ENCODE measurements around the gene KIRREL1.
"Not testable (repeated sequence)": the region's sequence is repeated elsewhere in the genome, so short reads cannot be mapped to it uniquely, and the experiment has no call there.

KIRREL1 gene

DNA sequence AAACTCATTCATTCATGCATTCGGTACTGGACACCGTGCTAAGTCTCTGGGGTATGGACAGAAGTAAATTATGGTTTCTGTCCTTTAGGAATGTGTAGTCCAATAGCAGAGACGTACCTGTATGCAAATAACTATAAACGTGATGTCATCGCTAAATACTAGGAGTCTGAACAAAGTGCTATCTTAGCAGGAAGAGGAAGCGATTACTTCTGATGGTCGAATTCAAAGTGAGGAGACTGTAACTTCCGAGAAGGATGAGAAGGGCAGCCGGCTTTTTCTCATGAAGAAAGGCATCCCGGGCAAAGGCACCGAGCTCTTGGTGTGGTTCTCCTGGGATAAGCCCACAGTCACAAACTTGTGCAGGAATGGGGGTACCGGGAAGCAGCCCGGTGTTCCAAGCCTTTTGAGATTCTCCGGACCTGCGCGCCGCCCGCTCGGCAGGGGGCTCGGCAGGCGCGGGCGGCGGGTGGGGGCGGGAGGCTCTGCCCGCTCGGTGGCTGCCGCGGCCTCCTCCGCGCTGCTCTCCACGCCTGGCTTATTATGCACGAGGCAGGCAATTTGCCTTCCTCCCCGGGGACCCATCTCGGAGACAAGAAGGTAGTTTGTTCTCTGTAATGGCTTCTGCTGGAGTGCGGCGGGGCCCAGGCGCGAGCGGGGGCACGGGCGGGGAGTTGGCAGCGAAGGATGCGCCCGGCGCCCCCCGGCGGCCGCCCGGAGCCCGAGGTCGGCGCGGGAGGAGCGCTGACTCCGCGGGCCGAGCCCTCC lies 119.7 kb downstream of the KIRREL1 start:
- DNase-seq = no peak

DNA sequence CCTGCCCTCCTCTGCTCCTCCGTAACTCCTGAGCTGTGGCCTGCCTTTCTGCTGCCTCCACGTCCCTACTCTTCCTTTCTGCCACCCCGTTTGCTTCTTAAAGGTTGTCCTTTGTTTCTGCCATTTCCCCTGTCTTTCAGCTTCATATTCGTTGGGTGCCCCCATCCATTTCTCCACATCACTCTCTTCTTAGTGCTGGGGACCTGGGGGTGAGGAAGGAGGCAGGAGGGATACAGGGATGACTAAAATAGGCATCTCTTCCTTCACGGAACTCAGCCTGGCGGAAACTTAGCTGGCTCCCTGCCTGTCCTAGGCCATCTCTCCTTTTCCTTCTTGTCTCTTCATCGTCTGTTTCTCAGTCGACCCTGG lies 120.3 kb downstream of the KIRREL1 start:
- DNase-seq = no peak

DNA sequence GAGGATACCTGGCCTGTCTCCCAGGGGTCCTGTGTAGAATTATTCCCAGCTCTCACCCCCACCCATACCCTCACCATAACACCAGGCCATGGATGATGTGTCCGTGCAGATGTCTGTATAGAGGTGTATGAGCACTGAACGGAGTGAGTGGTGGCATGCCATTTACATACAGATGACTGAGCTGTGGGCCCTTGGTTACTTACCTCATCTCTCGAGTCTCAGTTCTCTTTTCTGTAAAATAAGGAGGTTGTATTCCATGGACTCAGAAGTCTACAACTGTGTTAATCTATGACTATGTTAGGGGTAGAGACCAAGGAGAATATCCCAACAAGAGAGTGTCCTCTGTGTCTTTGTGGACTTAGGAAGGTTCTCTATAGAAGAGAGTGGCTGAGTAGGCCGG lies 121.7 kb downstream of the KIRREL1 start:
- no peak for DNase-seq

DNA sequence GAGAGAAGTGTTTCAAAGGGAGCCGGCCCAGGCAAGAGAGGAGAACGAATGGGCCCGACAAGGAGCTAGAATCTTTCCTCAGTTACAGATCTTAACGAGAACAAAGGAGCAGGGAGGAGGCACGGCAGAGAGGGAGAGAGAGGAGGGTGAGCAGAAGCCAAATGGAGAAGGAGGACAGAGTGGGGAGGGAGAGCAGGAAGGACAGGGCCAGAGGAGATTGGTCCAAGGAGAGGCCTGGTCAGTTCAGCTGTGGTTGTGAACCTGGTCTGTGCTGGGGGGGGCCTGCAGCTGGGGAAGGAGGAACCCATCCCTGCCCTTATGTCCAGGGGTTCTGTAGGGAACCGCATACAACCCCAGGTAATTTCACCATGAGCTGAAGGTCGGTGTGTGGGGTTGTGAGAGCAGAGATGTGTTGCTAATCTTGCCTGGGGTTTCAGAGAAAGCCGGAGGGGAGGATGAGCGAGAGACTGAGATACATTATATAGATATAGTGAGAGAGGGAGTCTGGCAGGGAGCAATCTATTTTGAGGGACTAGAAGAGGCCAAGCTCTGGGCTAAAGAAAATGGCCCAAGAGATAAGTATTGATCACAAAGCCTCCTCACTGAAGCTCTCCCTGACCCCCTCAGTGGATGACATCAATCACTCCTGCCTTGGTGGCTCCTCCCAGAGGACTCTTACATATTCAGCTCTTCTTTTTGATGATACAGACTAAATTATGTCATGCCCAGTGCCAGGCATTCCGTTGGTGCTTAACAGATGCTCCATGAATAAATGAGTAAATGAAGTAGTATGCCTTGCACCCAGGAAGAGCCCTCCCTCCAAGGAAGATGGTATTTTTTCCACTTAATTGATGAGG lies 123.1 kb downstream of the KIRREL1 start:
- no peak for DNase-seq

DNA sequence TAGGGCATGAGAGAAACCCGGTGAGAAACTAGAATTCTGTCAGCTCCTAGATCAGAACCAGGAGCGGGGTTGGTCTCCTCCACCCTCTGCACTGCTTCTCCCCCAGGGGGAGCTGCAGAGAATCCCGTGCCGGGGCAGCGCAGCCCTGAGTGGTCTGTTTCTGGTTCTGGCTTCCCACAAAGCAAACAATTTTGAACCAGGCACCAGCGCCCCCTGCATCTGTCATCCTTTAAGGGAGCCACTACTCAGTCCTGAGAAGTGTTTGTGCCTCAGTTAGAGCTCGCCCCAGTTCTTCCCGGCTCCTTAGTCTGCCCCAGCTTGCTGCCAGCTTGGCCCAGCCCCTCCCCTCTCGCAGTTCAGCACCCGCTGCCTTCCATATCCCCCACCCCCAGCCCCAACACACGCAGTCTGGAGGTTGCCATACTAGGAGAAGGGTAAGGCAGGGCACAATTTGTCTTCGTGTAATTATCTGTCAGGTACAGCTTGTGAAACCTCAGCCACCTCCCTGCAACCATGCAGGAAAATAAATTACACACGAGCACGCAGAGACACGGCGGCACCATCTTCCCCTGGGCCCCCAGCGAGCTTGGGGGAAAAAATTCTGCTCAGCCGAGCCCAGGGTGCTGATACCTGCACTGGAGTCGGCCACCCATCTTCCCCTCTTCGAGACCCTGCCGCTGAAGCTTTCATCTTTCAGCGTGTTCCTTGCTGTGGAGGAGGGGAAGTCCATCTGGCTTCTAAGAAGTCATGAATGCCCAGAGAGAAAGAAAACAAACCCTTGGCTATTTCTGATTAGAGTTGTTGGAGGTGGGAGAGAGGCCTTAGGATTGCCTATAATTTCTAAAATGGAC lies 124.6 kb downstream of the KIRREL1 start:
- no peak for DNase-seq

DNA sequence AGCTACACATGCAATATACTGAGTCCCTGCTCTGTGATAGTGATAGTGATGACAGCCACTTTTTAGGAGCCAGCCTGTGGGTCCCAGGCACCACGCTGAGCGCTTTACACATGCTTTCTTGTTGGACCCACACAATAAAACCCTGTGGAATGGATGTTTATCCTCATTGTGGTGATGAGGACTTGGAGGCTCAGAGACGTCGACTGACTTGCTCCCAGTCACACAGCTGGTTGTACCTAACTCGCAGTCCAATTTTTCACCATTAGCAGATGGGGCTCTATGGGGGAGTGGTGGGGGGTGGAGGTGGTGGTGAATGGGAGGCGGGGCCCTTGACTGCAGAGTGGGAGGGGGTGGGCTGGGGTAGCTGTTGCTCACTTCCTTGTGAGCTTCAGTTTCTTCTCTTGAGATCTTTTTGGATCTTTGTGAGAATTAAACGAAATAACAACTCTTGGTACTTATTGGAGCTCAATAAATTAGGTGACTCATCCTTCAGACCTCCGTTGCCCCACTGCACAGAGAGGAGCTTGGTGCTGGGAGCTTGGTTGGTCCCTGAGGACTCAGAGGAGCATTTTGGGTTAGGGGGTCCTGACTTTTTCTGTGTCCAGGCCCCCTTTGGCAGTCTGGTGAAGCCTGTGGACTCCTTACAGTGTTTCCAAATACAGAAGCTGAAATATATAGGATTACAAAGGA lies 125.4 kb downstream of the KIRREL1 start:
- DNase-seq = no peak

DNA sequence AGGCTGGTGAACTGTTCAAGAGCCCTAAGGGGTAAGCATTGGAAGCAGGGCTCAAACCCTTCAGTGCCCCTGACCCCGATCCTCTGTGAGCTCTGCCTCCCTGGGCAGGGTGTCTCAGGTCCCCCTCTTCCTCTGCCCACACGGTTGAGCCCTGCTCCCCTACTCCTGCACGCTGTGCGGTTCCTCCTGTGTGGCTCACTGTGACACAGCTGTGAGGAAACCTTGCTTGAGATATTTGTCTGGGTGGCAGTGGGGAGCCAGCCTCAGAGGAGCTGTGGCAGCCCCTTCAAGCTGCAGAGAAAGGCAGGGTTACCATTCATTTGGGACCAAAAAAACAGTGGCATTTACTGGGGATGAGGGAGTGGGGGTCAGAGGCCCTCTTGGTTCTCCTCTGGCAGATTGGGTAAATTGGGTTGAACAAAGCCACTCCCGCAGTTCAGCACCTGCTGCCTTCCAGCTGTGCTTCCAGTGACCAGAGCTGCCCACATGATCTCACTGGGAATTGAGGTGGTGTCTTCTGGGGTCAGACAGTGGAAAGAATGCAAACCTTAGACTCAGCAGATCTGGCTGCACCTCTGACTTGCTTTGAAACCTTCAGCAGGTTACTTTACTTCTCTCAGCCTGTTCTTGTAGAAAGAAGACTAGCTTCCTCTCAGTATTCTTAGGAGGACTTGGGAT lies 126.7 kb downstream of the KIRREL1 start:
- DNase-seq = no peak

DNA sequence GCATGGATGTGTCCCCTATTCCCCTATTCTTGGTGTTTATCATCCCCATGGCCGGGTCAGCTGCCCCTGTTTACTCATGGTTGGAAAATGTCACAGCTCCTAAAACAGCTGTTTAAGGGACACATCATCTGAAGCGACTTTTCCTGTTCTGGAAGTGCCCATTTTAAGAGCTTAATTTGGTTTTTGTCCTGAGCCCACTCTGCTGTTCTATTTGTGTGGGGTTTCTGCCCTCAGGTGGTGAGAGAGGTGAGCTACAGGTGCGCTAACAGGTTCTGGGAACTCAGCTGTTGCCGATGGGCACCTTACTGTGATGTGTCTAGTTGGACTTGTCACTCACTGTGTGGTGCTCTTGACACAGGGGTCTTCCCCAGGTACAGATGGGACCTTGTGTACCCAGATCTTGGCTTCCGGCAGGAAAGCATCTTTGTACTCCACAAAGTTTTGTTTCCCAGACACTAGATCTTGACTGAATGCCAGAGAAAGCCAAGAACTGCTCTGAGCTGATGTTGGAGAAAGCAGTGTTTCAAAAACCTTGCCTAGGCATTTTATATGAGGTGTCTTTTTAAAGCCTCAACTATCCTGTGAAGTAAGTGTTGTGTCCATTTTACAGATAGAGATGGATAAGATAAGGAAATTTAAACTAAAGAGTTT lies 128.3 kb downstream of the KIRREL1 start:
- DNase-seq = peak; percentile 18

DNA sequence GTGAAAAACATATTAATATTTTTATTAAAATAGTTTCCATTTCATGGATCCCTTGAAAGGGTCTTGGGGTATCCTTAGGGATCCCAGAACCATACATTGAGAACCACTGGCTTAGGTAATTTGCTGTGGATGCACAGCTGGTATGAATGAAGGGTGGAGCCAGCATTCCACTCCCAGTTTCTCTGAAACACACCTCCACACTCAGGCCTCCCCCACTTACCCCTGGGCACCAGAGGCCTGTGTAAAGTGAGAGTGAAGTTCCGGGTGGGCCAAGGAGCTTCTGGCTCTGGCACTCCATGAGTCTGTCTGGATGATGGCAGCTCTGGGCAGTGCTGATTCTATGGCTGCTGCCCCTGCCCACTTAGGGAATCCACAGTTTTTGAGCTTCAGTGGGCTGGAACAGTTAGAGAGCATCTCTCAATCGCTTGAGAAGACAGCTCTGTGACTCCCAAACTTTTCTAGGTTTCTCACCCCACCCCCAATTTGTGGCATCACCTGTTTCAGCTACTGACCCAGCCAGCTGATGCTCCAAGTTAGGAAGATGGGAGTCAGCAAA lies 129.5 kb downstream of the KIRREL1 start:
- DNase-seq = no peak

DNA sequence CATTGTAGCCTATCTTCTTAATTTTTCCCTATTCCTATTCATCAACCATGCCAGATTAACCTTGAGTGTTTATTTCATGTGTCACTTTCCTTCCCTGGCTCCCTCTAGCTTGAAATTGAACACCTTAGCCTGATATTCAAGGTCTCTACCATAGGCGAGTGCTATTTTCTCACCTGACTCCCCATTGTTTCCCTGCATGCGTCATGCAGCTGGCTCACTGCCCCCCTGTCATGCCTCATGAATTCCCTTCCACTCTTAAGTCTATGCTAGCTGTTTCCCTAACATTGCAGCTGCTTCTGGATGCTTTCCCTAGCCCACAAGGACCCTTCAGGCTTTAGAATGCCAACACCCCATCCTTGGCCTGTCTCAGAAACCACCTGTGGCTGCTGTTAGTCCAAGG lies 130.6 kb downstream of the KIRREL1 start:
- DNase-seq = peak; percentile 17

DNA sequence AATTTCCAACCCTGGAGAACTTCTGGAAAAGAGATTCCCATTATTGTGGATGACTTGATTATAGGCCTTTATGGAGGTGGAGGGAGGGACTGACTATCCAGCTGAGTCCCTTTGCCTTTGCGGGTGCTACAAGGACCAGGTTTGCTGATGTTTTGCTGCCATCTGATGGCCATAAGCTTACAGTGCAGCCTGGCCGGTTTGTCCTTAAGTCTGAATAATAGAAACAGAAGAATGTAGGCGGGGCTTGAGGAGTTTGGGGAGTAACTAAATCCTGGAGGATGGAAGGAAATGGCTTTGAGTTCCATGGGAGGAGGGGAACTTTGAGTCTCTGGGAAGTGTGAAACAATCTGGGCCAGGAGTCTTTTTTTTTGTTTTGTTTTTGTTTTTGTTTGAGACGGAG lies 131.6 kb downstream of the KIRREL1 start:
- peak; percentile 64 for DNase-seq

DNA sequence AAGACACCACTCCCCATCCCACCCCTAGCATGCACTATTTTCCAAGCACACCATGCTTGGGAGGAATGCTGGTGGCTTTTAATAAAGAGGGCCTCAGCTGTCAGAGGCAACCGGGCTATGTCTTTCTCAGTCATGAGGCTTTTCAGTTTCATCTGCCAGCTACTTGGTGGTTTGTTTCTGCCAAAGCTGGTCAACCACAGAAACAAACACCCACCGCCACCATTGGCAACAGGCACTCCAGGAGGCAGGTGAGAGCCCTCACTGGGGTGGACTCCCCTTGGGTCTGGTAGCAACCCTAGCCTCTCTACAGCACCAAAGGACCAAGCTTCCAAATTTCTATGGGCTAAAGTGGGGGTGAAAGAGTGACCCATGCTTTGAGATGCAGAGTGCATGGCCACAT lies 133.0 kb downstream of the KIRREL1 start:
- DNase-seq = no peak

DNA sequence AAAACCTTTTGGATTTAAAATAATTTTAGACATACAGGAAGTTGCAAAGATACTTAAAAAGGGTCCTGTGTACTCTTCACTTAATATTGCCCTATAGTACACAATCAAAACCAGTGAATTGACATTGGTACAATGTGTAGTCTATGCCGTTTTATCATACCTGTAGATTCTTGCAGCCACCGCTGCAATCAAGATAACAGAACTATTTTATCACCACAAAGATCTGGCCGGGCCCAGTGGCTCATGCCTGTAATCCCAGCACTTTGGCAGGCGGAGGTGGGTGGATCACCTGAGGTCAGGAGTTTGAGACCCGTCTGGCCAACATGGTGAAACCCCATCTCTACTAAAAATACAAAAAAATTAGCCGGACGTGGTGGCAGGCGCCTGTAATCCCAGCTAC lies 135.1 kb downstream of the KIRREL1 start:
- DNase-seq = not testable (repeated sequence)

DNA sequence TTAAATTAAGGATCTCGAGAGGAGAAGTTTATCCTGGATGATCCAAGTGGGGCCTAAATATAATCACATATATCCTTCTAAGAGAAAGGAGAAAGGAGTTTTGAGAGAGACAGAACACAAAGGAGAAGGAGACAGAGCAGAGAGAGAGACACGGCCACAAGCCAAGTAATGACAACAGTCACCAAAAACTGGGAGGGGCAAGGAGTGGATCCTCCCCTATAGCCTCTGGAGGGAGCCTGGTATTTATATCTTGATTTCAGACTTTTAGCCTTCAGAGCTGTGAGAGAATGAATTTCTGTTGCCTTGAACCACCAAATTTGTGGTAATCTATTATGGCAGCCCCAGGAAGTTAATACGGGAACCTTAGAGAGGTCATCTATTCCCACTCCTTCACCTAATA lies 137.8 kb downstream of the KIRREL1 start:
- DNase-seq = no peak

DNA sequence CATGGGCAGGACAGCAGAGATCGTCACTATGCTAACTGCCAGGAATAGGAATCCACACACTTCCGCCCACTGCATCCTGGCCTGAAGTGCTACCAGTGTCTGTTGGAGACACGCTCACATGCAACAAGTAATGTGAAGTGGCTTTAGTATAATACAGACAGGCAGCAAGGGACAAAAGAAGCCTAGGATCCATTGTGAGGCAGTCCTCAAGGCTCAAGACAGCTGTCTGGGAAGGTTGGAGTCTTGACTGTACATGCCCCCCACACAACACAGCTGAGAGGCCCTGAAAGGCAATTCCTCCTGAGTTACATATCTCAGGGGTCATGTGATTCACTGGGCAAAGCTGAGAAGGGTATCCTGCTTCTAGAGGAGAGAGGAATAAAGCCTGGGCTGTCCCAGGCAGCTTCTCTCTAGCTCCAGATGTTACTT lies 147.3 kb downstream of the KIRREL1 start:
- no peak for DNase-seq

DNA sequence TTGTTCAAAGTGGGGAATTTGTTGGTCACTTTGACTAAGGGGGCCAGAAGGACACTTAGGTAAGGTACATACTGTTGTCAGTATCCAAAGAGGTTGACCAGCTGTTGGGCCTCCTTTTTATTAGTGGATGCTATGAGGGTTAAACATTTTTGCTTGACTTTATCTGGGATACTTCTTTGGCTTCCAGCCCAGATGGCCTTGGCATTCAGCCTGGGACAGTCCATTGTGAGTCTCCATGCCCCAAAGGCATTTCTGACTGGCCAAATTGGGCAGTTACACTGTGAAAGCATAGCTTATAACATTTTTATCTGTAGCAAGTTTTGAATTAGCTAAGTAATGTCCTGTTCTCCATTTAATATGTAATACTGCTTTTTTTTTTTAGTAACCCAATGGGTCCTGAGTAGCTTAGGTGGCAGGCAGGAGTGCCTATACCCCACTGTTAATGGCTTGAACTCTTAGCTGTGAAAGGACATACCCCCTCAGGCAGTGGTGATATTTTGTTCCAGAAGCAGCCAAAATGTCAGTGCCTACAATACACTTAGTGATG lies 151.8 kb downstream of the KIRREL1 start:
- DNase-seq = no peak

DNA sequence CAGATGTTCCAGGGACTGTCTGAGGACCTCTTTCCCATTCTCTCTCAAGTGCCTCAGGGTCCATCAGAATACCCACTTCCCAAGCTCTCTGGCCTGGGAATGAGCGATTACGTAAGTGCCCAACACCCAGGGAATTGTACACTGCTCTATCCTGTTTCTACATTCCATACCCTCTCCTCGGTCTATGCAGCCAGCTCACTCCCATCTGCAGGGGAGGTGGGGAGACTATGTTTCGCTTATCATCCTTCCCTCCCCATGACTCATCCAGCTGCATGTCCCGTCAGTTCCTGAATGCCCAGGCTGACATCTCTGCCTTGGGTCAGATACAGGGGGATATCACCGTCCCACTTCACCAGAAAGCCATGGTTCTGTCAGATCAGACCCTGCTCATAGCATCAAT lies 152.7 kb downstream of the KIRREL1 start:
- DNase-seq = no peak

DNA sequence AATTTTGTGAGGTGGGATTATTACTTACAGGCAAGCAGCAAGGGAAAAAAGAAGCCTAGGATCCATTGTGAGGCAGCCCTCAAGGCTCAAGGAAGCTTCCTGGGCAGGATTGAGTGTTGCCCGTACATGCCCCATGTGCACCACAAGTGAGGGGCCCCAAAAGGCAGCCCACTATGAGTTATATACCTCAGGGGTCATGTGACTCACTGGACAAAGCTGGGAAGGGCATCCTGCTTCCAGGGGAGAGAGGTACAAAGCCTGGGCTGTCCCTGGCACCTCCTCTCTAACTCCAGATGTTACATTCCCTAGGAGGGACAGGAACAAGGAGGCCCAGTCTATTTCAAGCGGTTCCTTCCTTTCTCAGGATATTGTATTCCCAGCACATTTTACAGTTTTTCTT lies 153.3 kb downstream of the KIRREL1 start:
- DNase-seq = no peak

DNA sequence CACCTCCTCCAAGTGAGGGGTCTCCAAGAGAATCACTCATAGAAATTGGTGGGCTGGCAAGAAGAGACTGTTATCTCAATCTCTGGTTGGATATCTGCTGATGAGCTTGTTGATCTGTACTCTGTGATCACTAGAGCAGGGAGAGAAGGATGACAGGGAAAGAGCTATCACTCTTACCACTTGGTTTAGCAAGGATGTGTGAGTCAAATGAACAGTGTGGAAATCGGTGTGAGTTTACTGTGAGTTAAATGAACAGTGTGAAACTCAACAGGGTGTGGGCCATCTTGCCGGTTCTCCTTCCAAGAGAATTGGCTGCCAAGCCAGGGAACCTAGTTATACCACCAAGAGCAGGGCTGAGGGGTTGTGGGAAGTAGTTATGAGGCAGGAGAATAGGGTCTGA lies 154.0 kb downstream of the KIRREL1 start:
- no peak for DNase-seq

DNA sequence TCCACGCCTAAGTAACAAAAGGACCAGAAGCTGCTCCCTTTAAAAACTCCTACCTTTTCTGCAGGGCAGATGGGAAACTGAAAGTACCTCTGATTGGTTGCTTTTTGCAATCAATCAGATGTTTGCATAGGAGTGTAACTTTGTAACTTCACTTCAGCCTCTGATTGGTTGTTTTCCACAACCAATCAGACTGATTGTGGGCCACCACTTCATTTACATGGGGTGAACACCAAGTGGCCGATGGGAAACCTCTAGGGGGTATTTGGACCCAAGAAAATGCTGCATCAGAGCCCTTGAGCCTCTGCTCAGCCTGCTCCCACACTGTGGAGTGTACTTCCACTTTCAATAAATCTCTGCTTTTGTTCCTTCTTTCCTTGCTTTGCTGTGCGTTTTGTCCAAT lies 154.4 kb downstream of the KIRREL1 start:
- DNase-seq = no peak

DNA sequence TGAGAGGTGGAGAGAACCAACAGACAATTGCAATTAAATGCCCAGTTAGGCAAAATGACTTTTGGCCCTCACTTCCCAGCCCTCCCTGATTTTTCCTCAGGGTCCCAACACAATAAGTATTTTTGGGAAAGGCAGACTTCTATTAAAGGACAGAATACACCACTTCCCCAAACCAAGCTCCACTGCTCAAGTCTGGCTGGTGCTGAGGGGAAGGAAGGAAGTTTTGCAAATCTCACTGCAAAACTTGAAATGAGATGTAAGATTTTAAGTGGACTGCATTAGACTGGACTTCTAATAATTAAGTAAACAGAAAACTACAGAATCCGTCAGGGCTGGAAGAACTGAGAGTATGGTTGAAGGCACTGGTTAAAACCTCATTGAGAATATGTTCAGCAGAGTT lies 155.0 kb downstream of the KIRREL1 start:
- DNase-seq = no peak

All from NCI-H345 (cell line).